Spleen (tissue), 11 donors: ENCODE results near the gene FAM13B. TPM values are rescaled to one million over a fixed set of nuclear protein-coding genes. Genes with fewer than 3 reads are reported as not detected.

Experiments used
- DNase-seq: peaks from one replicate; pipeline ENCODE4 v3.0.0-alpha.2; 2020
- H3K27ac ChIP-seq, 8 donors: fragments of 200-600 bp; sonication (generic) in 7 of 8; 1 replicate in 4 of 8; 2 replicates in 4 of 8; pipeline versions ENCODE4 v1.5.0 to v1.8.0; 2016 to 2021; ENCODE audit warnings: inconsistent platforms in 4 of 8, mild to moderate bottlenecking in 4 of 8, moderate library complexity in 1 of 8
- H3K27me3 ChIP-seq, 7 donors: fragments of 200-600 bp; sonication (generic) in 6 of 7; replicated peaks in 1 of 7; 1 replicate in 4 of 7; 2 replicates in 3 of 7; pipeline versions ENCODE4 v1.5.0 to v1.8.0; 2016 to 2021; ENCODE audit warnings: inconsistent platforms in 3 of 7, mild to moderate bottlenecking in 1 of 7
- H3K36me3 ChIP-seq, 6 donors: fragments of 200-600 bp; sonication (generic) in 5 of 6; 1 replicate in 4 of 6; 2 replicates in 2 of 6; pipeline versions ENCODE4 v1.5.0 to v1.8.0; 2016 to 2021; ENCODE audit warnings: inconsistent platforms in 2 of 6
- H3K4me1 ChIP-seq, 6 donors: fragments of 200-600 bp; sonication (generic) in 5 of 6; 1 replicate in 3 of 6; 2 replicates in 3 of 6; pipeline versions ENCODE4 v1.5.0 to v1.8.0; 2016 to 2021; ENCODE audit warnings: inconsistent platforms in 3 of 6
- H3K4me3 ChIP-seq, 8 donors: fragments of 200-600 bp; sonication (generic) in 7 of 8; 1 replicate in 4 of 8; 2 replicates in 4 of 8; pipeline versions ENCODE4 v1.5.0 to v1.8.0; 2016 to 2021; ENCODE audit warnings: inconsistent platforms in 4 of 8, mild to moderate bottlenecking in 4 of 8, moderate library complexity in 2 of 8
- H3K9me3 ChIP-seq, 8 donors: fragments of 200-600 bp; sonication (generic) in 7 of 8; 1 replicate in 4 of 8; 2 replicates in 4 of 8; pipeline versions ENCODE4 v1.5.0 to v1.8.0; 2016 to 2021; ENCODE audit warnings: inconsistent platforms in 4 of 8
- POLR2A ChIP-seq, 3 donors: fragments of 450-650 bp; IDR thresholded peaks; one replicate each; pipeline ENCODE4 v1.5.1; 2017; ENCODE audit warnings: antibody characterized with exemption in 3 of 3, mild to moderate bottlenecking in 1 of 3
- POLR2AphosphoS5 ChIP-seq, 3 donors: sonication (generic); formaldehyde crosslinking; IDR thresholded peaks; one replicate each; pipeline ENCODE4 v1.5.1; 2017; ENCODE audit warnings: antibody characterized with exemption in 3 of 3
- WGBS, 5 donors: extraction: QIAGEN DNeasy Blood & Tissue Kit in 3 of 5; methylation state at CpG; one replicate each; pipeline versions ENCODE4 v1.1.5 to v1.1.7; 2013 to 2018; 5-methylcytosine and 5-hydroxymethylcytosine counted together
- intact Hi-C: fragments of 100-400 bp; cut with DNase I; formaldehyde crosslinking; loops from one replicate; pipeline ENCODE4 v1.15.0; 2023; ENCODE audit warnings: low total_unique reads
- polyA plus RNA-seq, 3 donors: library from polyadenylated mRNA; stranded (reverse); fragments of 200-250 nt; gene quantifications; one replicate each; pipeline ENCODE4 v1.2.1, GENCODE V29; 2013
- total RNA-seq, 7 donors: library from RNA; depleted of rRNA in 3 of 7; stranded (reverse); fragments of >200 nt in 3 of 7; fragmentation: NEBNext Ultra II Directional in 4 of 7; extraction: Animal tissue kit (Norgen Biotek cat#: 25700) in 4 of 7; gene quantifications; one replicate each; pipeline versions ENCODE4 v1.1.0 to v1.2.1, GENCODE V29; 2016 to 2021
- TF ChIP-seq, protein P1 (sequence below), 11 experiments: fragments of 200-600 bp in 7 of 11; fragments of 450-650 bp in 4 of 11; sonication (generic) in 4 of 11; IDR thresholded peaks in 8 of 11; conservative IDR thresholded peaks in 3 of 11; 1 replicate in 7 of 11; 2 replicates in 4 of 11; pipeline versions ENCODE4 v1.4.0 to v1.8.0; 2016 to 2021; ENCODE audit warnings: antibody characterized with exemption in 11 of 11, inconsistent platforms in 4 of 11, mild to moderate bottlenecking in 1 of 11
- donor health status: healthy with polysubstance abuse.
- donor health status: DM: no; HTN: no; CAD: no; lungs with moderate emphysema.
- donor health status: DM: no; HTN: no; CAD: no.
- donor health status: Bipolar disorder and iron deficiency.
- donor health status: healthy.
- donor health status: DM: no; HTN: no; CAD: no.
- donor health status: DM: yes; HTN: yes; CAD: no.

The FAM13B gene
- total and polyA plus RNA-seq, 10 donors = 11.3 to 91.9 (median 66.4) TPM

DNA sequence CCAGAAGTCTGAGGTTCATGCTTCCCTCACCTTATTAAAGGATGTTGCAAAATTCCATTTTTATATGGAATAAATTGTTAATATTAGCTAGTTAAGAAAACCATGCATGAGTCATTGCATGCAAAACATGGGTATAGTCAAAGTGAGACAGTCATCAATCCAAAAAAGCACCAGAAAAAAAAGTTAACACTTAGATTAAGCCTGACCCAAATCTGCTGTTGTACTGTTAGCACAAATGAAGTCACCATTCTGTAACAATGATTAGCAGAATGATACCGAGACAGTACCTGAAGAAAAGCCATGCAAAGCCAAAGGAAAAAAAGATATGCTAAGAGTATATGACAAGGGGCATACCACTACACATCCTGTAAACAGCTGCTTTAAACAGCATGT, 94.1 kb downstream of the FAM13B start:
- H3K27ac ChIP-seq = no peak overlapping the region
- intact Hi-C loops = no loop called here
- 77 to 91% (median 88%) methylated on average over 1 of the region's 1 CpG for WGBS, 5 donors
- no peak overlapping the region for H3K4me3 ChIP-seq
- TF ChIP-seq, protein P1, sequence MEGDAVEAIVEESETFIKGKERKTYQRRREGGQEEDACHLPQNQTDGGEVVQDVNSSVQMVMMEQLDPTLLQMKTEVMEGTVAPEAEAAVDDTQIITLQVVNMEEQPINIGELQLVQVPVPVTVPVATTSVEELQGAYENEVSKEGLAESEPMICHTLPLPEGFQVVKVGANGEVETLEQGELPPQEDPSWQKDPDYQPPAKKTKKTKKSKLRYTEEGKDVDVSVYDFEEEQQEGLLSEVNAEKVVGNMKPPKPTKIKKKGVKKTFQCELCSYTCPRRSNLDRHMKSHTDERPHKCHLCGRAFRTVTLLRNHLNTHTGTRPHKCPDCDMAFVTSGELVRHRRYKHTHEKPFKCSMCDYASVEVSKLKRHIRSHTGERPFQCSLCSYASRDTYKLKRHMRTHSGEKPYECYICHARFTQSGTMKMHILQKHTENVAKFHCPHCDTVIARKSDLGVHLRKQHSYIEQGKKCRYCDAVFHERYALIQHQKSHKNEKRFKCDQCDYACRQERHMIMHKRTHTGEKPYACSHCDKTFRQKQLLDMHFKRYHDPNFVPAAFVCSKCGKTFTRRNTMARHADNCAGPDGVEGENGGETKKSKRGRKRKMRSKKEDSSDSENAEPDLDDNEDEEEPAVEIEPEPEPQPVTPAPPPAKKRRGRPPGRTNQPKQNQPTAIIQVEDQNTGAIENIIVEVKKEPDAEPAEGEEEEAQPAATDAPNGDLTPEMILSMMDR (IDR thresholded peaks at IDR 0.05 in 8 of 11, conservative IDR thresholded peaks at IDR 0.05 in 3 of 11) = no peak
- TF ChIP-seq POLR2A (IDR thresholded peaks at IDR 0.05) (no peak), POLR2AphosphoS5 (IDR thresholded peaks at IDR 0.05) (no peak)
- no peak for DNase-seq
- H3K36me3 ChIP-seq = peaks cover 7 to 90% (median 63%) of the 10 kb centered on the region in 6 donors
- H3K27me3 ChIP-seq = no peaks in the 10 kb centered on the region
- H3K9me3 ChIP-seq = no peaks in the 10 kb centered on the region
- no peaks in the 10 kb centered on the region for H3K4me1 ChIP-seq

DNA sequence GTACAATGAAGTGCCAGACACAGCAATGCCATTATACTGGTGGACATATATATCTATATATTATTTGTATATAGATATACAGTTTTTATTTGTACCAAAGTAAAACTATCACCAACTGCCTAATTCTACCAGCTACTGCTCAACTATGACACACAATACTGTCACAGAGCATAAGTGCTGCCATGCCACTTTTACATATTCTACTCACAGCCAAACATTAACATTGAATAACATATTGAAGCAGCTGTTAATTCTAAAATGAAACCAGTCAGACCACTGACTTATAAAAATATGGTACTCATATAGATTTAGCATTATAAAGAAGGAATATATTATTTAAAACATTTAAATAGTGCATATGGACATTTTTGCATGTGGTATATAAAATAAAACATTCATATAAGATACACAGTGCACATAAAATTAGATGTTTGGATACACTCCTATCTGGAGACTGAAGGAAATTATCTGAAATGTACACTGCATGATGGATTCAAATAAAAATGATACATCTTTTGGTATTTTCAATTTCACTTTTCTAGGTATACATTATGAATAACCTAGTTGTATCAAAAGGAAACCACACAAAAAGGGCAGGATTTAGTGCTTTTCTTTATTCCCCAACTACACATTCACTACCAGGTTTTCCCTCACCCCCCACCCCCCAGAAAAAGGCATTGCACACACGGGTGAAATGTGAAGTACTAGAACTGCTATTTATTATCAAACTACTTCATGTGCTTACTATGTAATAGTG, 94.7 kb downstream of the FAM13B start:
- Histone ChIP-seq H3K27me3 (no peaks in the 10 kb centered on the region), H3K9me3 (no peaks in the 10 kb centered on the region), H3K36me3 (peaks cover 7 to 84% (median 58%) of the 10 kb centered on the region in 6 donors), H3K4me1 (no peaks in the 10 kb centered on the region), H3K4me3 (no peak overlapping the region), H3K27ac (no peak overlapping the region)
- intact Hi-C loops = no loop called here
- TF ChIP-seq POLR2A (IDR thresholded peaks at IDR 0.05) = no peak
- no peak for TF ChIP-seq POLR2AphosphoS5 (IDR thresholded peaks at IDR 0.05)
- TF ChIP-seq, protein P1 (IDR thresholded peaks at IDR 0.05 in 8 of 11, conservative IDR thresholded peaks at IDR 0.05 in 3 of 11) = no peak
- WGBS, 5 donors = 61 to 81% (median 74%) methylated on average over 1 of the region's 1 CpG
- DNase-seq = no peak

DNA sequence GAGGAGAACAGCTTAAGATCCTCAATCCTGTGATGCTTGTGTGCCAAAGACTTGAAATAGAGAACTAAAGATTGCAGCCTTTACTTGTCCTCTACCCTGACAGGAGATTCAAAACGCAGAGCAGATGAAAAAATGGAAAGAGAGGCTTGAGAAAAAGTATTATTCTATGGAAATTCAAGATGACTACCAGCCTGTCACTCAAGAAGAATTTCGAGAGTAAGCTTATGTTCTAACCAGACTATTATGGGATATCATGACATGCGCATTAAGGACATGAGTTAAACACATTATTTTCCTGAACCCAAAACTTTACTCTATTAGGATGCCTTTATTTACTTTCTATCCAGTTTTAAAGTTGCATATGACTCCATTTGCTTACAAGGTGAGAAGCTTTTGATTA, 97.2 kb downstream of the FAM13B start:
- DNase-seq = no peak
- Histone ChIP-seq H3K4me3 (no peak overlapping the region), H3K9me3 (no peaks in the 10 kb centered on the region), H3K36me3 (peaks cover 0 to 59% (median 33%) of the 10 kb centered on the region in 6 donors), H3K4me1 (no peaks in the 10 kb centered on the region), H3K27ac (no peak overlapping the region), H3K27me3 (no peaks in the 10 kb centered on the region)
- intact Hi-C loops = no loop called here
- TF ChIP-seq, protein P1 (IDR thresholded peaks at IDR 0.05 in 8 of 11, conservative IDR thresholded peaks at IDR 0.05 in 3 of 11) = no peak
- TF ChIP-seq POLR2AphosphoS5 (IDR thresholded peaks at IDR 0.05) = no peak
- no peak for TF ChIP-seq POLR2A (IDR thresholded peaks at IDR 0.05)
- WGBS, 5 donors = 80 to 91% (median 85%) methylated on average over 3 of the region's 3 CpGs

DNA sequence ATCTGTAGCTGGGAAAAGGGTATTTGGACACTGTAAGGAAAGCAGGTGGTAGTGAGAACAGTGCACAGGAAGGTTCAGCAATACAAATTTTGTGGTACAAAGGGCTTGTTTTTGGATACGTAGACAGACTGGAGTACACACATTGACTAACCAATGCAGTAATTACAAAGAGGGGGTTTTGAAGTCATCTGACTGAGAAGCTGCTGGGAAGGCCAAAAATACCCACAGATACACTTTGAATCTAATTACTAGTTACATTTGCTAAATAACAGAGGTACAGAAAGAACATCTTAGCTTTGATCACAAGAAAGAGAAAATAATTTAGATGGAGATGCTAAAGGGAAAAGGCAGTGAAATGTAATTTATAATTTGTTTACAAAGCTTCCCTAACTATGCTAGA, 97.7 kb downstream of the FAM13B start:
- no peak for DNase-seq
- Histone ChIP-seq H3K4me3 (no peak overlapping the region), H3K9me3 (no peaks in the 10 kb centered on the region), H3K36me3 (peaks cover 0 to 54% (median 28%) of the 10 kb centered on the region in 6 donors), H3K4me1 (no peaks in the 10 kb centered on the region), H3K27me3 (no peaks in the 10 kb centered on the region), H3K27ac (no peak overlapping the region)
- no peak for TF ChIP-seq POLR2A (IDR thresholded peaks at IDR 0.05)
- TF ChIP-seq, protein P1 (IDR thresholded peaks at IDR 0.05 in 8 of 11, conservative IDR thresholded peaks at IDR 0.05 in 3 of 11) = no peak
- TF ChIP-seq POLR2AphosphoS5 (IDR thresholded peaks at IDR 0.05) = no peak
- intact Hi-C loops = no loop called here
- WGBS, 5 donors = 79 to 88% (median 81%) methylated on average over 1 of the region's 1 CpG
